Measurements from ENCODE around the gene RAI2. TPM values are rescaled to one million over a fixed set of nuclear protein-coding genes. Genes with fewer than 3 reads are reported as not detected.

The RAI2 gene
- total RNA-seq, 3 donors from 2014 or later = 3.6 to 20.7 (median 4.7) TPM

DNA sequence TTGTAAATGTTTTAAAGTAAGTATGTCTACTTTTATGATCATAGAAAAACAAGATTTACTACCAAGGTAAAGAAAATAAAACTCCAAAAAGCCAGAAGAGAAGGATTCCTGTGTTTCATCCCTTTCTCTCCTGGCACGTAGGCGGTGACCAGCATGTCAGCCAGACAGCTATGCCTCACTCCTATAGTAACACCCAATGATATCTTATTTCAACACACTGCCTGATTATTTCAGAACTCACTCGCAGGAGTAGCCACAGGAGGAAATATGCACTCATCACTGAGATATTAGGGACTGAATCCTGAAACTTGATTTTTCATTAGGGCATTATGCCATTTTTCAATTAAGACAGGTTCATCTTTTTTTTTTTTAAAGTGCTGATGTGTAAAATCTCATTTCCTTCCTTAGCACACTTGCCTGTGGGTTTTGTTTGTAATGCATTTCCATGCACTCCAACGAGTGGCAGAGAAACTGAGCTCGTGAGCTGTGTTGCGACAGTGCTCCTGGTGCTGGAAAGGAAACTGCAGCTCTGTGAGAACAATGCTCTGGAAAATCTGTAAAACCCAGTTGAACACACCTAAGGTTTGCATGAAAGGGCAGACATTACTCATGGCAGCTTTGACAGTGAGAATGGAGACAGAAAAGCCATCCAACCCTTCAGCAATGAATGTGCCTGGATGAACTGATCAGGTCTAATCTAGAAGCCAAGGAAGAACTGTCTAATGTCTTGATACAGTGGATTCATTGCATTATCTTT, 18.2 kb downstream of the RAI2 start:
- TF ChIP-seq, protein P1, sequence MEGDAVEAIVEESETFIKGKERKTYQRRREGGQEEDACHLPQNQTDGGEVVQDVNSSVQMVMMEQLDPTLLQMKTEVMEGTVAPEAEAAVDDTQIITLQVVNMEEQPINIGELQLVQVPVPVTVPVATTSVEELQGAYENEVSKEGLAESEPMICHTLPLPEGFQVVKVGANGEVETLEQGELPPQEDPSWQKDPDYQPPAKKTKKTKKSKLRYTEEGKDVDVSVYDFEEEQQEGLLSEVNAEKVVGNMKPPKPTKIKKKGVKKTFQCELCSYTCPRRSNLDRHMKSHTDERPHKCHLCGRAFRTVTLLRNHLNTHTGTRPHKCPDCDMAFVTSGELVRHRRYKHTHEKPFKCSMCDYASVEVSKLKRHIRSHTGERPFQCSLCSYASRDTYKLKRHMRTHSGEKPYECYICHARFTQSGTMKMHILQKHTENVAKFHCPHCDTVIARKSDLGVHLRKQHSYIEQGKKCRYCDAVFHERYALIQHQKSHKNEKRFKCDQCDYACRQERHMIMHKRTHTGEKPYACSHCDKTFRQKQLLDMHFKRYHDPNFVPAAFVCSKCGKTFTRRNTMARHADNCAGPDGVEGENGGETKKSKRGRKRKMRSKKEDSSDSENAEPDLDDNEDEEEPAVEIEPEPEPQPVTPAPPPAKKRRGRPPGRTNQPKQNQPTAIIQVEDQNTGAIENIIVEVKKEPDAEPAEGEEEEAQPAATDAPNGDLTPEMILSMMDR (IDR thresholded peaks at IDR 0.05) = no peak
- H3K9me3 ChIP-seq = no peaks in the 10 kb centered on the region
- no peak overlapping the region for H3K4me3 ChIP-seq
- H3K4me1 ChIP-seq (ENCODE audit: low read depth) = no peaks in the 10 kb centered on the region
- ATAC-seq (no peak), DNase-seq (no peak)
- intact Hi-C loops (cut with DNase I, micrococcal nuclease) = no loop called here
- no peaks in the 10 kb centered on the region for H3K36me3 ChIP-seq (ENCODE audit: low read depth)

DNA sequence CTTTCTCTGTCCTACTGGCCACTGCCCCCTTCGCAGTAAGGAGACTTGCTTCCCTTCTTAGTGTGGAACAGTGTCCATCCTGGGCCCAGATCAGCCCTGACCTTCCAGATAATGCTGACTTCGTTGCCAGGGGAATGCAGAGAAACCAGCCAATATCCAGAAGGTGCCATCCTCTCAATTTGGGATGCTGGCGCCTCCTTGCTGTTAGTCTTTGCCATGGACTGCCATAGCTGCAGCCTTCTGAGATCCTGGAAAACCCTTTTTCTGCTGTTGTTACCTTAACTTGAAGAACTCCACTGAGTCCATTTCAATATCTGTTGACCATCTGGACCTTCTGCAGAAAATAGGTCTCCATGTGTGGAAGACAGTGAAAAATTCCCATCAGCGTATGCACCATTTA, 21.8 kb downstream of the RAI2 start:
- peak in 1 of 3 donors; percentile 9 for DNase-seq
- TF ChIP-seq, protein P1 (IDR thresholded peaks at IDR 0.05) = no peak
- intact Hi-C loops (cut with DNase I, micrococcal nuclease) = no loop called here
- Histone ChIP-seq H3K4me3 (no peak overlapping the region), H3K9me3 (no peaks in the 10 kb centered on the region), H3K4me1 (ENCODE audit: low read depth) (no peaks in the 10 kb centered on the region), H3K36me3 (ENCODE audit: low read depth) (no peaks in the 10 kb centered on the region)
- ATAC-seq = no peak

DNA sequence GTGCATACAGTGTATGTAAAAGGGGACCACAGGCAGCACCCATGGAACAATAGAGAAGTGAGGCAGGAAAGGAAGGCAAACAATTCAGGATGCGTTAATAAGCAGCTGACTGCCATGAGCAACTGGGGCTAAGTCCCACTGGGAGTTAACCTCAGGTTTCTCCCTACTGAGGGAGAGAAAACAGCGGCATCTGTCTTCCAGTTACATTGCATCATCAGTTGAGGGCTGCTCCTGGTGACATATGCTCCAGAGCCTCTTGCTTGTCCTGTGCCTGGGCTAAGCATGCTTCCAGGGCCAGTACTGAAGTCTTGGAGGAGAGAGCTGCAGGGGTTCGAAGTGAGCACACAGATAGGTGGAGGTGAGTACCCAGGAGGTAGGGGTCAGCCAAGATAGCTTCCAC, 24.3 kb downstream of the RAI2 start:
- ATAC-seq = no peak
- TF ChIP-seq, protein P1 (IDR thresholded peaks at IDR 0.05) = no peak
- no peak for DNase-seq
- Histone ChIP-seq H3K4me3 (no peak overlapping the region), H3K4me1 (ENCODE audit: low read depth) (peaks cover 5% of the 10 kb centered on the region), H3K36me3 (ENCODE audit: low read depth) (no peaks in the 10 kb centered on the region), H3K9me3 (no peaks in the 10 kb centered on the region)
- intact Hi-C loops (cut with DNase I, micrococcal nuclease) = no loop called here

DNA sequence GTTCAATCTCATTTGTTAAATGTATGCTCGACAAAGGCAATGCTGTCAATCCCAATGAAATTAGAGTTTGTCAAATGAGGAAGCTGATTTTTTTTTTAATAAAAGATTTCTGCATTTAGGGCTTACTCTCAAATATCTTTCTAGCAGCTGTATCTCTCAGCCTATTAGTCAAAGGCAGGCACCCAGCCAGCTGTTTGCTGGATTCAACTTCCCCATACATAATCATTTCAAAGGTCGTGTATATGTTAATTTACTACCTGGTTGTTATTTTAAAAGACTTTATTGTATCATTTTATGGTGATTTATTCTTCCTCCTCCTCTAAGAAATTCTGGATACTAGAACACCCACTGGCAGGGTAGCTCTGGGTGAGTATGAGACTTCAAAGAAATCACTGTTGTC, 27.1 kb downstream of the RAI2 start:
- Histone ChIP-seq H3K36me3 (ENCODE audit: low read depth) (no peaks in the 10 kb centered on the region), H3K4me3 (no peak overlapping the region), H3K4me1 (ENCODE audit: low read depth) (peaks cover 9% of the 10 kb centered on the region), H3K9me3 (no peaks in the 10 kb centered on the region)
- TF ChIP-seq, protein P1 (IDR thresholded peaks at IDR 0.05) = no peak
- intact Hi-C loops (cut with DNase I, micrococcal nuclease) = no loop called here
- ATAC-seq (peak; percentile 79), DNase-seq (peak in 2 of 3 donors; percentile 50 to 74)

DNA sequence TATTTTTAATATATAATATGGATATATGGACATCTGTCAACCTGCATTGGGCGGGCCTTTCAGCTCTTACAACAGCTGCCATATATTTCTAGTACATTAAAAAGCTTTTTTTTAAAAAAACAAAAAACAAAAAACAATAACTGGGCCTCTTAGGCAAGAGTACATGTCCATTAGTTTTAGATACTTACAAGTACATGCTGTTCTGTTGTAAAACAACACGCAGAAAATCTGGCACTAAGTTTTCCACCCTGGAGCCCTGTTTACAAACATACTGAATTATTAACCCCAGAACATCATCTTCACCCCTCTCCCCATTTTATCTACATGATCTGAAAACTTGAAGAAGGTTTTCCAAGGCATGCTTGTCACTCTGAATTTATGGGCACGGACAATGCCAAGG, 29.8 kb downstream of the RAI2 start:
- TF ChIP-seq, protein P1 (IDR thresholded peaks at IDR 0.05) = no peak
- H3K4me3 ChIP-seq = no peak overlapping the region
- no peaks in the 10 kb centered on the region for H3K36me3 ChIP-seq (ENCODE audit: low read depth)
- DNase-seq (no peak), ATAC-seq (no peak)
- no peaks in the 10 kb centered on the region for H3K9me3 ChIP-seq
- H3K4me1 ChIP-seq (ENCODE audit: low read depth) = peaks cover 12% of the 10 kb centered on the region
- intact Hi-C loops (cut with DNase I, micrococcal nuclease) = no loop called here
